ENCODE results near the gene STUM. TPM values are rescaled to one million over a fixed set of nuclear protein-coding genes. Genes with fewer than 3 reads are reported as not detected.

The STUM gene
- total RNA-seq, 6 experiments from 2014 or later, result 0.06 to 0.68 (median 0.13) TPM; not detected in 2

DNA sequence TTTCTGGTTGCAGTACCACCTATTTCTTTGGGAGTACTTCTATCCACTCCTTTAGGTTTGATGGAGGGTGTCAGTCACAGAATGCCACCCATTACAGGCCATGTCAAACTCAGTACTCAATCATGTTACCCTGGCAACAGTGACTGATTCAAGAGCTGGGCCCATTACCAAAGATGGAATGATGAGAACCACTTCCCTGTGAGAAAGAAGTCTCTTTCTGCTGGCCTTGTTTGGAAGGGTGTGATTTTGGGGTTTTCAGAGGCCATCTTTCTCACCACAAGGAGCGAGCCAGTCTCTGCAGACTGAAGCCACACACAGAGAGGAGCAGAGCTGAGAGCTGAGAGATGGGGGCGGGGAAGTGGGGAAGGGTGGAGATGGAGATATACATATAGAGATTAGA is 13.9 kb upstream of the STUM start:
- Histone ChIP-seq H3K36me3 (no peaks in the 10 kb centered on the region), H3K9me3 (no peaks in the 10 kb centered on the region), H3K4me1 (no peaks in the 10 kb centered on the region), H3K27ac (no peak overlapping the region), H3K27me3 (no peaks in the 10 kb centered on the region), H3K4me3 (no peak overlapping the region)
- DNase-seq, result no peak
- 100% methylated on average over 1 of the region's 2 CpGs for WGBS (ENCODE audit: insufficient coverage, low coverage, low lambda C conversion rate, missing lambda C conversion rate)
- intact Hi-C loops (cut with DNase I), result no loop called here
- no peak for TF ChIP-seq POLR2A (IDR thresholded peaks at IDR 0.05)
- TF ChIP-seq, protein P1, sequence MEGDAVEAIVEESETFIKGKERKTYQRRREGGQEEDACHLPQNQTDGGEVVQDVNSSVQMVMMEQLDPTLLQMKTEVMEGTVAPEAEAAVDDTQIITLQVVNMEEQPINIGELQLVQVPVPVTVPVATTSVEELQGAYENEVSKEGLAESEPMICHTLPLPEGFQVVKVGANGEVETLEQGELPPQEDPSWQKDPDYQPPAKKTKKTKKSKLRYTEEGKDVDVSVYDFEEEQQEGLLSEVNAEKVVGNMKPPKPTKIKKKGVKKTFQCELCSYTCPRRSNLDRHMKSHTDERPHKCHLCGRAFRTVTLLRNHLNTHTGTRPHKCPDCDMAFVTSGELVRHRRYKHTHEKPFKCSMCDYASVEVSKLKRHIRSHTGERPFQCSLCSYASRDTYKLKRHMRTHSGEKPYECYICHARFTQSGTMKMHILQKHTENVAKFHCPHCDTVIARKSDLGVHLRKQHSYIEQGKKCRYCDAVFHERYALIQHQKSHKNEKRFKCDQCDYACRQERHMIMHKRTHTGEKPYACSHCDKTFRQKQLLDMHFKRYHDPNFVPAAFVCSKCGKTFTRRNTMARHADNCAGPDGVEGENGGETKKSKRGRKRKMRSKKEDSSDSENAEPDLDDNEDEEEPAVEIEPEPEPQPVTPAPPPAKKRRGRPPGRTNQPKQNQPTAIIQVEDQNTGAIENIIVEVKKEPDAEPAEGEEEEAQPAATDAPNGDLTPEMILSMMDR (IDR thresholded peaks at IDR 0.05), result no peak
- no peak for ATAC-seq

DNA sequence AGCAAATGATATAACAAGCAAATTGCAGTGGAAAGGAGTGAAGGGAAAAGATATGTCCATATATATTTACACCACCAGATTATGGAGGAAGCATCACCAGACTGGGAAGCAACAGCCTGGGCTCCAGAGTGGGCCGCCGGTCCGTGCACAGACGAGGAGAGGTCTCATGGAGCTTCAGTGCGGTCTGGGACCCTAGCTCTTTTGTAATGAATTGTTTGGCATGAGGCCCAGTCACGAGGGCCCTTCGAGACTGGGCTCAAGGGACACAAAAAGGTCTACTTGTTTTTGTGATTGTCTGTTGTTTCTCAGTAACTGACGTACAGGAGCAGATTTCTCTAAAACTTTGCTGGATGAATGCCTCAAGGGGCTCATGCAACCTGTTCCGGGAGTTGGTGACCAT is 12.9 kb upstream of the STUM start:
- TF ChIP-seq, protein P1 (IDR thresholded peaks at IDR 0.05), result no peak
- TF ChIP-seq POLR2A (IDR thresholded peaks at IDR 0.05), result no peak
- no peak for DNase-seq
- H3K27me3 ChIP-seq, result no peaks in the 10 kb centered on the region
- no peaks in the 10 kb centered on the region for H3K36me3 ChIP-seq
- H3K4me1 ChIP-seq, result no peaks in the 10 kb centered on the region
- WGBS (ENCODE audit: insufficient coverage, low coverage, low lambda C conversion rate, missing lambda C conversion rate), result 81% methylated on average over 9 of the region's 9 CpGs
- no peak overlapping the region for H3K4me3 ChIP-seq
- intact Hi-C loops (cut with DNase I), result no loop called here
- H3K27ac ChIP-seq, result no peak overlapping the region
- H3K9me3 ChIP-seq, result no peaks in the 10 kb centered on the region
- no peak for ATAC-seq

DNA sequence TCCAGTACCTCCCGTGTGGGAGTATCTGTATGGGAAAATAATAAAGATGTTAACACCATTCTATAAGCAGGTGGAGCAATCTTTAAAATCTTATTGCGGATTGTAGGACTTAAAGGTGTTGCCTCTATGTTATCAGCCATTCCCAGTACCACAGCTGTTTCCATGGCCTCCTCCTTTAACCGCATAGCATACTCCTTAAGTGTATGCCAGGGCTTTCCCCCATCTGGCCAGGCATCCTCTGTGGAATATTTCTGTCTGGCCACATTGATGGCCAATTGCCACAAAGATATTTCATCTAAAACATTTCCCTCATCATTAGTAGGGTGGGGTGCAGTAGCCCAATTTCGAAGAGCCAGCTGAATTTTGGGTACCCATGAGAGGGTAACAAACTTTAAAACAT is 7.3 kb upstream of the STUM start:
- no peak for ATAC-seq

DNA sequence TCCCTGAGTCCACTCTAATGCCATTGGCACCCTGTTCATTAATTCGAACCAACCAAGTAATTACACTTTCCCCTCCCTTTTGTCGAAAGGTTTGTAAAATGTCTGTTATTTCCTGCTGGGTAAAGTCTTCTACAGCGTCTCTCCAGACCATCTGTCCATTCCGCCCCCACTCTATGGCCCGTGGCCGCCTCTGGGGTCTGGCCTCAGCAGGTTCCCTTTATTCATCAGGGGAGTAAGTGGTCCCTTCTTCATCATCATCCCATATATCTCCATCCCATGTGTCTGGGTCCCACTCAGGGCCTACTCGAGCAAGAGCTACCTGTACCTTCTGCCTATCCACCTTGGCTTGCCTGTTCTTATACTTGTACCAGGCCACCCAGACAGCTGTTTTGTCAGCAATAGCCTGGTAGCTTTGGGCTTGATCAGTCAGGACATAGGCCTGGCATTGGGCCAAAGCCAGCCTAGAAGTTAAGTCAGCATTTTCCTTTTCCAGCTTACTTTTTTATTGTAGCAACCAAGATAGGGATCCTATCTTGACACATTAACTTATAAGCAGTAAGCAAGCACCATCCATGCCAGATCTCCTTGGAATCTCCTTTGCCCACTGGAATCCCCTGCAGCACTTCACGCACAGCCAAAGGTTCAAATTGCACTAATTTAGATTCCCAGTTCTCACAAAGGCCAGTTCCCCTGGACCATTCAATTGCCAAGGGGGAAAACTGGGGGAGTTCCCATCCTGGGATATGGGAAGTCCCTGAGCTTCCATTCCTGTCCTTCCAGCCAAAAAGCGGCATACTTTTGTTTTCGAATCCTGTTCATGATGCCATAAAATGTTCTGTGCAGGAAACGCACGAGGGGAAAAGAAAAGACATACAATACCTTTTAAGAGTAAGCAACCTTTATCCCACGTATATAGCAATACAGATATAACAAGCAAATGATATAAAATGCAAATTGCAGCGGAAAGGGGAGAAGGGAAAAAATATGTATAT is 6.6 kb upstream of the STUM start:
- peak in 2 of 3 donors; percentile 62 to 65 for DNase-seq
- H3K36me3 ChIP-seq, result no peaks in the 10 kb centered on the region
- intact Hi-C loops (cut with DNase I), result no loop called here
- peak; percentile 23 to 64 (median 33) for ATAC-seq
- no peak for TF ChIP-seq POLR2A (IDR thresholded peaks at IDR 0.05)
- TF ChIP-seq, protein P1 (IDR thresholded peaks at IDR 0.05), result no peak
- H3K27ac ChIP-seq, result peak overlapping the region in 1 of 3 donors; percentile 39
- 50% methylated on average over 14 of the region's 14 CpGs for WGBS (ENCODE audit: insufficient coverage, low coverage, low lambda C conversion rate, missing lambda C conversion rate)
- peak overlapping the region in 1 of 3 donors; percentile 33 for H3K4me3 ChIP-seq
- no peaks in the 10 kb centered on the region for H3K27me3 ChIP-seq
- H3K4me1 ChIP-seq, result peaks cover 0 to 17% (median 4%) of the 10 kb centered on the region in 4 donors
- H3K9me3 ChIP-seq, result no peaks in the 10 kb centered on the region

More for the DNA sequence above, 7.3 kb upstream of the STUM start:
- TF ChIP-seq POLR2A (IDR thresholded peaks at IDR 0.05), result no peak
- TF ChIP-seq, protein P1 (IDR thresholded peaks at IDR 0.05), result no peak
- H3K4me3 ChIP-seq, result no peak overlapping the region
- intact Hi-C loops (cut with DNase I), result no loop called here
- no peaks in the 10 kb centered on the region for H3K9me3 ChIP-seq
- 93% methylated on average over 3 of the region's 4 CpGs for WGBS (ENCODE audit: insufficient coverage, low coverage, low lambda C conversion rate, missing lambda C conversion rate)
- no peak for DNase-seq
- H3K4me1 ChIP-seq, result peaks cover 0 to 17% (median 4%) of the 10 kb centered on the region in 4 donors
- no peak overlapping the region for H3K27ac ChIP-seq
- H3K36me3 ChIP-seq, result no peaks in the 10 kb centered on the region
- H3K27me3 ChIP-seq, result no peaks in the 10 kb centered on the region

Measured in right lobe of liver (tissue), 6 donors.